Effector memory CD8-positive, alpha-beta T cell (primary cell): ENCODE data around the gene PSEN1.

Experiments used
- ATAC-seq: fragments of 150-1000 bp; cut with Tn5 transposase; replicated peaks from 2 replicates; pipeline ENCODE4 v1.10.0; 2021; ENCODE audit warnings: mild to moderate bottlenecking, moderate library complexity
- DNase-seq, 3 experiments: peaks; one replicate each; pipeline ENCODE4 v3.0.0; 2021
- H3K27ac Mint-ChIP-seq, 2 donors: one replicate each; pipeline ENCODE4 v1.8.0; 2022; ENCODE audit warnings: mild to moderate bottlenecking in 2 of 2, mixed read lengths in 2 of 2, moderate library complexity in 2 of 2
- H3K27me3 Mint-ChIP-seq, 2 donors: one replicate each; pipeline ENCODE4 v1.8.0; 2022; ENCODE audit warnings: mixed read lengths in 2 of 2
- H3K36me3 Mint-ChIP-seq: one replicate; pipeline ENCODE4 v1.8.0; 2022; ENCODE audit warnings: mild to moderate bottlenecking, moderate library complexity, mixed read lengths; ENCODE audit not compliant: insufficient read depth
- H3K4me1 Mint-ChIP-seq, 2 donors: one replicate each; pipeline ENCODE4 v1.8.0; 2022; ENCODE audit warnings: low read depth in 2 of 2, mixed read lengths in 2 of 2
- H3K4me3 Mint-ChIP-seq, 2 donors: one replicate each; pipeline ENCODE4 v1.8.0; 2022; ENCODE audit warnings: mild to moderate bottlenecking in 2 of 2, mixed read lengths in 2 of 2, moderate library complexity in 2 of 2
- H3K9me3 Mint-ChIP-seq, 2 donors: one replicate each; pipeline ENCODE4 v1.8.0; 2022; ENCODE audit warnings: mixed read lengths in 2 of 2

PSEN1 gene

GRCh38 chr14:73241481-73242165 lies 105.3 kb downstream of the PSEN1 start:
- H3K36me3 Mint-ChIP-seq = peaks cover 7% of the 10 kb centered on the region
- H3K9me3 Mint-ChIP-seq = no peaks in the 10 kb centered on the region
- H3K27ac Mint-ChIP-seq = no peak overlapping the region
- peaks cover 13 to 19% of the 10 kb centered on the region in 2 donors for H3K4me1 Mint-ChIP-seq
- no peak overlapping the region for H3K4me3 Mint-ChIP-seq
- ATAC-seq (no peak), DNase-seq (no peak)
- H3K27me3 Mint-ChIP-seq = peaks cover 50 to 83% of the 10 kb centered on the region in 2 donors

DNA sequence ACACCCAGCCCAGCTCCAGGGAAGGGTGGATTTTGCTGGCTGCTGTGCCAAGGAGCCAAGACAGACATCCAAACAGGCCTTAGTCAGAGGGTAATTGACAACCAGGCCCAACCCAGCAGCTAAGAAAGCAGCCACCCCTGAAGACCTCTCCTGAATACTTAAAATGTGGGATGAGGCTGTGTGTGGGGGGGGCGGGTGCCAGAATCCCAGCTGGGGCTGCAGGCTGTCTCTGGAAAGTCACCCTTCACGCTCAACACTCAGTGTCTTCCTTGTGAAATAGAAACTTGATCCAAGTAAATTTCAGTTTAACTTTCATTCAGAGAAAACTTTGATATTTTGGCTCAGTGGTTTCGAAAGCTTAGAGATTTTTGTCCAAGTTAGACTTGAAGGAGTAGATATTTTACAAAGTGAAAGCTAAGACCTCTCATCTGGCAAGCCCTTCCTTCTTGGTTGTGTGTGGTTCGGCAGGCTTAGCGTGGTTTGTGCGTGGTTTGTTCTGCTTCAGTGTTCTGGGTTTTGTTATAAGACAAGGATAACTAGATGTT lies 106.1 kb downstream of the PSEN1 start:
- no peak for DNase-seq
- Mint-ChIP-seq H3K27ac (no peak overlapping the region), H3K4me1 (peaks cover 15 to 21% of the 10 kb centered on the region in 2 donors), H3K4me3 (peak overlapping the region in 1 of 2 donors; percentile 30), H3K27me3 (peaks cover 43 to 75% of the 10 kb centered on the region in 2 donors), H3K9me3 (no peaks in the 10 kb centered on the region), H3K36me3 (peaks cover 7% of the 10 kb centered on the region)
- no peak for ATAC-seq

DNA sequence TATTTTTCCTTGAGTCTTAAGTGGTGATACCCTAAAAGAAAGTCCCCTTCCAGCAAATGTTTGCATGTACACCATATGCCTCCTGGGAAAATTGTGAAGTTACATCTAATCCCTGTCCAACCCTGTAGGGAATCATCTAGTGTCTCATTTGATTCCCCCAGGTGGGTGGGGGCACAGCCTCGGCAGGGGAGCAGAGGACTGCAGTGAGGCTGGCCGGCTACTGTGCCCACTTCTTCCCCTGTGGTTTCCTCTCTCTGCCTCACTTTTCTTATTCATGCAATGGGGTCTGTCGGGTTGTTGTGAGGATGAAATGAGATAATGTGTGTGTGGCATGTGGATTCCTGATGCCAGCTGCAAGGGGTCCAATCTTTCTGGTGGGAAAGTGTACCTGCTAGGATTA lies 107.0 kb downstream of the PSEN1 start:
- peaks cover 24 to 28% of the 10 kb centered on the region in 2 donors for H3K4me1 Mint-ChIP-seq
- H3K9me3 Mint-ChIP-seq = no peaks in the 10 kb centered on the region
- H3K27me3 Mint-ChIP-seq = peaks cover 41 to 71% of the 10 kb centered on the region in 2 donors
- H3K4me3 Mint-ChIP-seq = no peak overlapping the region
- DNase-seq (no peak), ATAC-seq (no peak)
- H3K36me3 Mint-ChIP-seq = peaks cover 7% of the 10 kb centered on the region
- no peak overlapping the region for H3K27ac Mint-ChIP-seq

- Mint-ChIP-seq H3K4me3 (no peak overlapping the region), H3K9me3 (no peaks in the 10 kb centered on the region), H3K27me3 (peaks cover 37 to 67% of the 10 kb centered on the region in 2 donors), H3K36me3 (peaks cover 7% of the 10 kb centered on the region), H3K27ac (no peak overlapping the region), H3K4me1 (peaks cover 26 to 27% of the 10 kb centered on the region in 2 donors)
- DNase-seq (no peak), ATAC-seq (no peak)
Measured at GRCh38 chr14:73243748-73244147, 107.4 kb downstream of the PSEN1 start.

- no peak for ATAC-seq
- Mint-ChIP-seq H3K4me1 (peaks cover 26 to 27% of the 10 kb centered on the region in 2 donors), H3K9me3 (no peaks in the 10 kb centered on the region), H3K27ac (no peak overlapping the region), H3K4me3 (peak overlapping the region; percentile 82 to 87), H3K27me3 (peaks cover 28 to 57% of the 10 kb centered on the region in 2 donors), H3K36me3 (peaks cover 7% of the 10 kb centered on the region)
- DNase-seq = no peak
Measured at GRCh38 chr14:73244541-73245290, 108.4 kb downstream of the PSEN1 start.

DNA sequence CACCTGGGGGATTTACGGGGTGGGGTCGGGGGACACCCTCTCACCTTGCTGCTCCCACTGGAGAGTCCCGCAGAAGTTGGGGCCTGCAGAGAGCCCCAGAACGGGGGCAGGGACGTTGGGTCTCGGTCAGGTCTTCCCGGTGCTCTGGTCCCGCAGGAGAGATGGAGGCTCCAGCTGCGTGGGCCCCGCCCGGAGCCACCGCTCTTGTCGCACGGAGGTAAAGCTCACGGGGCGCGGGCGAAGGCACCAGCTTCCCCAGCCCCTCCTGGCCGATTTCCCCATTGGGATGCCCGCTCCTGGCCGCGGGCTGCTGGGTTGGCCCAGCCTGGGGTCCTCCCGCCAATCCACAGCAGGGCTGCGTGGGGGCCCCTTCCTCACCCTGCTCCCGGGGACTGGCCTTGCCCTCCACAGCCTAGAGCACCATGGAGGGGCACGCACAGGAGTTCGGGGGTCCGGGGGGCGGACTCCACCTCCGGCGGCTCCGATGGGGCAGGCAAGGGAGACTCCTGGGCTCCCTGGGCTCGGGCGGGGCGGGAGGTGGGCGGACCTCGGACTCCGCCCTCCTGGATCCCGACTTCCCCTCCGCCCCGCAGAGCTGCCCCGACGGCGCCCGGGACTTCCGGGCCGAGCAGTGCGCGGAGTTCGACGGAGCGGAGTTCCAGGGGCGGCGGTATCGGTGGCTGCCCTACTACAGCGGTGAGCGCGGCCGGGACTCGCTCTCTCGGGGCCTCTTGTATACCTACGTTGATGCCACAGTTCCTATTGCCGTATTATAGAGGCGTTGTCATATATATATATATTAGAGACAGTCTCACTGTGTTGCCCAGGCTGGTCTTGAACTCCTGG lies 109.4 kb downstream of the PSEN1 start:
- H3K9me3 Mint-ChIP-seq = no peaks in the 10 kb centered on the region
- peak; percentile 27 to 34 (median 32) for DNase-seq
- peaks cover 7% of the 10 kb centered on the region for H3K36me3 Mint-ChIP-seq
- H3K27me3 Mint-ChIP-seq = peaks cover 19 to 47% of the 10 kb centered on the region in 2 donors
- peak overlapping the region; percentile 82 to 87 for H3K4me3 Mint-ChIP-seq
- H3K4me1 Mint-ChIP-seq = peaks cover 26 to 27% of the 10 kb centered on the region in 2 donors
- ATAC-seq = peak; percentile 85
- H3K27ac Mint-ChIP-seq = peak overlapping the region; percentile 62 to 69

DNA sequence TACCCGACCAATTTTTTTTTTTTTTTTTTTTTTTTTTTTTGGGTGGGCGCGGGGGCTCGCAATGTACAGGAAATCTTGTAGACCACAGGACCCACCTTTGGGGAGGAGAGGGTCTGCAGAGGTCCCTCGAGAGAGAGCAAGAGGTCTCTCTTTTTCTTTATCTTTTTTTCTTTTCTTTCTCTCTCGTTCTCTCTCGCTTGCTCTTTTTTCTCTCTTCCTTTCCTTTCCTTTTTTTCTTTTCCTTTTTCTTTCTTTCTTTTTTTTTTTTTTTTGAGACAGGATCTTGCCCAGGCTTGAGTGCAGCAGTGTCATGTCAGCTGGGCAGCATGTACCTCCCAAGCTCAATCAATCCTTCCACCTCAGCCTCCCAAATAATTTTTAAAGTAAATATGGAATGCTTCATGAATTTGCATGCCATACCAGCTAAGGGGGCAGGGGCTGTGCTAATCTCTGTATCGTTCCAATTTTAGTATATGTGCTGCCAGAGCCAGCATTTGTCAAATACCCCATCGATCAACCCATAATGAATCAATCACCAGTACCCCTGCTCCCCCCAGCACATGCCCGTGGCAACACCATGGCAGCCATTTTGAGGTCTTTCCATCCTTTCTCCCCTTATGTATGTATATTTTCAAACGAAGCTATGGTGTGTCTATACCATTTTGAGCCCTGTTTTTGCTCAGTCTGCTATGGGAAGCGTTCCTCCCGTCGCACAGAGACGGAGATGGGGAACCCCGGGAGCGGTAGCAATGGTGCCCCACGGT lies 110.3 kb downstream of the PSEN1 start:
- Mint-ChIP-seq H3K27me3 (peaks cover 10 to 39% of the 10 kb centered on the region in 2 donors), H3K27ac (peak overlapping the region; percentile 62 to 69), H3K4me3 (peak overlapping the region; percentile 82 to 87), H3K9me3 (no peaks in the 10 kb centered on the region), H3K36me3 (peaks cover 4% of the 10 kb centered on the region), H3K4me1 (peaks cover 26 to 27% of the 10 kb centered on the region in 2 donors)
- DNase-seq (no peak), ATAC-seq (no peak)

- Mint-ChIP-seq H3K4me3 (no peak overlapping the region), H3K36me3 (peaks cover 4% of the 10 kb centered on the region), H3K9me3 (no peaks in the 10 kb centered on the region), H3K4me1 (peaks cover 22 to 23% of the 10 kb centered on the region in 2 donors), H3K27ac (no peak overlapping the region), H3K27me3 (peaks cover 0 to 22% of the 10 kb centered on the region in 2 donors)
- ATAC-seq (no peak), DNase-seq (no peak)
Measured at GRCh38 chr14:73248108-73248868, 112.0 kb downstream of the PSEN1 start.

DNA sequence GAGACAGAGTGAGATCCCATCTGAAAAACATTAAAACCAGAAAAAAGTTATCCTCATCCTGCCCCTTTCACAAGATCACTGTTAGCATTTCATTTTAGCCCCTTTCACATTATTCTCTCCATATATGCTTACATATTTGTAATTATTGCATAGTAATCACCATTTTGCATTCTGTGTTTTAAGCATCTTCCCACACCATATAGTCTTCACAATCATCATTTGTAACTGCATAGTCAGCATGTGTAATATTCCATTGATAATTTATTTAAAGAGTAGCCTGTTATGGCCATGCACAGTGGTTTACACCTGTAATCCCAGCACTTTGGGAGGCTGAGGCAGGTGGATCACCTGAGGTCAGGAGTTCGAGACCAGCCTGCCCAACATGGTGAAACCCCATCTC lies 112.8 kb downstream of the PSEN1 start:
- Mint-ChIP-seq H3K4me1 (peaks cover 22 to 23% of the 10 kb centered on the region in 2 donors), H3K27me3 (peaks cover 0 to 13% of the 10 kb centered on the region in 2 donors), H3K4me3 (no peak overlapping the region), H3K36me3 (peaks cover 4% of the 10 kb centered on the region), H3K27ac (no peak overlapping the region), H3K9me3 (no peaks in the 10 kb centered on the region)
- no peak for DNase-seq
- no peak for ATAC-seq

DNA sequence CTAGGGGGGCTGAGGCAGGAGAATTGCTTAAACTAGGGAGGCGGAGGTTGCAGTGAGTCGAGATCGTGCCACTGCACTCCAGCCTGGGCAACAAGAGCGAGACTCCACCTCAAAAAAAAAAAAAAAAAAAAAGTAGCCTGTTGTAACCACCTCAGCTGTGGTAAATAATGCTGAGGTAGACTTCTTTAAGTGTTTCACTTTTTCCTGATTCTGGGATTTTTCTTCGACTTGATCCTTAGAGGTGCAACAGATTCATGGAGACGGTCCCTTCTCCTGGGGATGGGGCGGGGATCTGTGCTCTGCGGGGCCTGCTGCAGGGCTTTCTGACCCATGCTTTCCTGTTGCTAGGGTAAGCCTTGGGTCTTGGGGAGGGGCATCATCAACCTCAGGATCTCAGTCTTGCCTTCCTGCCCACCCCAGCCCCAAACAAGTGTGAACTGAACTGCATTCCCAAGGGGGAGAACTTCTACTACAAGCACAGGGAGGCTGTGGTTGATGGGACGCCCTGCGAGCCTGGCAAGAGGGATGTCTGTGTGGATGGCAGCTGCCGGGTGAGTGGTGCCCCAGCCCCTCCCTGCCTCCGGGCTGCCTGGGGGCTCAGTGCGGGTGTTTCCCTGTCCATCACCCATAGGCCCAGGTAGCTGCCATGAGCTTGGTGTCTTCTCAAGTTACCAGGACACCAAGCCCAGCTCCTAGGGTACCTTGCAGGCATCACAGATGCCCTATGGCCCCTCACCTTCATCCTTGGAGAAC lies 113.4 kb downstream of the PSEN1 start:
- Mint-ChIP-seq H3K9me3 (no peaks in the 10 kb centered on the region), H3K36me3 (peaks cover 4% of the 10 kb centered on the region), H3K27ac (no peak overlapping the region), H3K4me3 (no peak overlapping the region), H3K4me1 (peaks cover 22 to 23% of the 10 kb centered on the region in 2 donors), H3K27me3 (peaks cover 0 to 7% of the 10 kb centered on the region in 2 donors)
- no peak for ATAC-seq
- DNase-seq = no peak

DNA sequence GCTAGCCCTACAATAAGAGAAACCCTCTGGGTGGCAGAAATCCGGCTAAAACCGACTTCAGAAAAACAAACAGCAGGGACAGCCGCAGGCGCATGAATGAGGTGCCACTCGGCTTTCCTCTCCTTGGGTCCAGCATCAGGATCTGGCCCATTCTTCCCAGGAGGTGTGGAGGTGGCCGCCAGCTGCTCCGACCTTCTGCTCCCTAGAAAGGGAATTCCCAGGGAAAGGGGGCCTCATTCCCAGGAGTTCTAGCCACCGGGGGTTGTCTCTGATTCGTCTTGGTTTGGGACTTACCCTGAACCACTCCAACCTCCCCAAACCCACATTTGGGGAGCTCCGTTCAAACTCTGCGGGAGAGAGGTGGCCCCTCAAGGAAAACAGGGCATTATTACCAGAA lies 114.0 kb downstream of the PSEN1 start:
- peaks cover 4% of the 10 kb centered on the region for H3K36me3 Mint-ChIP-seq
- ATAC-seq (no peak), DNase-seq (no peak)
- H3K27ac Mint-ChIP-seq = no peak overlapping the region
- H3K9me3 Mint-ChIP-seq = no peaks in the 10 kb centered on the region
- peaks cover 18 to 23% of the 10 kb centered on the region in 2 donors for H3K4me1 Mint-ChIP-seq
- peaks cover 0 to 1% of the 10 kb centered on the region in 2 donors for H3K27me3 Mint-ChIP-seq
- H3K4me3 Mint-ChIP-seq = no peak overlapping the region
